ENCODE measurements around the gene CCDC68. TPM values are rescaled to one million over a fixed set of nuclear protein-coding genes. Genes with fewer than 3 reads are reported as not detected.

Gene CCDC68
- total and polyA plus RNA-seq, 2 donors (not counting 3 experiments of a cell fraction or from before 2014, with no cell fraction given), result 0.72 to 1.0 TPM

DNA sequence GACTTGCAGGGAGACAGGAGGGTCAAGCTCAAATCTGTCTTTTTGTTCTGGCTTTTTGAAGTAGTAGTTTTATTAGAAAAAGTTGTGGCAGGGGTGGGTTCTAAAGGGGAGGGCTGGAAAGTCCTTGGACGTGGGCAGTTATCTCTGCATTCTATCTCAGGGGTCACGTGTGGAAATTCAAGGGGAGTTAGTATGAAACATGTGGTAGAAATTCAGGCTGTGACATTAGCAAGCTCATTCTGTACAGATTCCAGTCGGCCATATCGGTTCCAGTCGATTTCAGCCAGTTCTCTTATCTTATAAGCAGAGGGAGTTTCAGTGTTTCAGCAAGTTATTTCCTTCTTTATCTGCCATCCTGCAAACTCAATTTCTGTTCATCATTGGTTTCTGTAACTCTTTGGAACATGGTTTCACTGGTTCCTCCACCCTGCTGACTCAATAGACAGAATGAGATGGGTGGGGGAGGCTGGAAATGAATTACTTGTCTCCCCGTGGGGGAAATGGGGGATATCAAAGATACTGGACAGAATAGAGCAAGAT lies 78.0 kb downstream of the CCDC68 start:
- FAIRE-seq (no peak), DNase-seq (ENCODE audit: low read depth, low spot score) (no peak)
- no peak overlapping the region for H3K4me3 ChIP-seq (replicated peaks in 1 of 3; ENCODE audit: insufficient read depth in 1 of 3, low read depth in 1 of 3, low read length in 3 of 3)
- no peaks in the 10 kb centered on the region for H3K4me1 ChIP-seq (ENCODE audit: control insufficient read depth, extremely low read depth, insufficient read depth, low read length)
- BruUV-seq (replicated peaks), result no TSS peak
- no peaks in the 10 kb centered on the region for H3K36me3 ChIP-seq (ENCODE audit: control insufficient read depth in 2 of 2, extremely low read depth in 1 of 2, insufficient read depth in 2 of 2, low read length in 2 of 2)
- ChIA-PET POLR2A (no interaction called here), CTCF (no interaction called here)
- peaks cover 5 to 12% of the 10 kb centered on the region in 2 experiments for H3K27me3 ChIP-seq (ENCODE audit: control insufficient read depth in 2 of 2, insufficient read depth in 2 of 2, low read length in 2 of 2)
- TF ChIP-seq FOS (IDR thresholded peaks at IDR 0.05; ENCODE audit: borderline replicate concordance, insufficient read depth, low read length) (no peak), GATA2 (IDR thresholded peaks at IDR 0.05; ENCODE audit: insufficient read depth, insufficient read length, low read depth, low read length) (no peak), POLR2AphosphoS5 (IDR thresholded peaks at IDR 0.05; ENCODE audit: insufficient read depth, low read depth, low read length) (no peak), POLR2A (IDR thresholded peaks at IDR 0.05; ENCODE audit: low read depth, low read length) (no peak), MYC (IDR thresholded peaks at IDR 0.05; ENCODE audit: low read depth, low read length) (no peak), EZH2 (IDR thresholded peaks at IDR 0.05; ENCODE audit: borderline replicate concordance, low read depth, low read length, severe bottlenecking) (no peak), JUN (IDR thresholded peaks at IDR 0.05; ENCODE audit: borderline replicate concordance, insufficient read depth, insufficient read length, low read depth) (no peak)
- TF ChIP-seq, protein P1, sequence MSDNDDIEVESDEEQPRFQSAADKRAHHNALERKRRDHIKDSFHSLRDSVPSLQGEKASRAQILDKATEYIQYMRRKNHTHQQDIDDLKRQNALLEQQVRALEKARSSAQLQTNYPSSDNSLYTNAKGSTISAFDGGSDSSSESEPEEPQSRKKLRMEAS (IDR thresholded peaks at IDR 0.05; ENCODE audit: insufficient read depth, insufficient read length), result no peak
- TF ChIP-seq, protein P2, sequence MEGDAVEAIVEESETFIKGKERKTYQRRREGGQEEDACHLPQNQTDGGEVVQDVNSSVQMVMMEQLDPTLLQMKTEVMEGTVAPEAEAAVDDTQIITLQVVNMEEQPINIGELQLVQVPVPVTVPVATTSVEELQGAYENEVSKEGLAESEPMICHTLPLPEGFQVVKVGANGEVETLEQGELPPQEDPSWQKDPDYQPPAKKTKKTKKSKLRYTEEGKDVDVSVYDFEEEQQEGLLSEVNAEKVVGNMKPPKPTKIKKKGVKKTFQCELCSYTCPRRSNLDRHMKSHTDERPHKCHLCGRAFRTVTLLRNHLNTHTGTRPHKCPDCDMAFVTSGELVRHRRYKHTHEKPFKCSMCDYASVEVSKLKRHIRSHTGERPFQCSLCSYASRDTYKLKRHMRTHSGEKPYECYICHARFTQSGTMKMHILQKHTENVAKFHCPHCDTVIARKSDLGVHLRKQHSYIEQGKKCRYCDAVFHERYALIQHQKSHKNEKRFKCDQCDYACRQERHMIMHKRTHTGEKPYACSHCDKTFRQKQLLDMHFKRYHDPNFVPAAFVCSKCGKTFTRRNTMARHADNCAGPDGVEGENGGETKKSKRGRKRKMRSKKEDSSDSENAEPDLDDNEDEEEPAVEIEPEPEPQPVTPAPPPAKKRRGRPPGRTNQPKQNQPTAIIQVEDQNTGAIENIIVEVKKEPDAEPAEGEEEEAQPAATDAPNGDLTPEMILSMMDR (IDR thresholded peaks at IDR 0.05; ENCODE audit: extremely low read depth in 1 of 2, insufficient read depth in 1 of 2, low read depth in 1 of 2, low read length in 2 of 2), result no peak
- no peak overlapping the region for H3K9ac ChIP-seq (replicated peaks; ENCODE audit: extremely low read depth, insufficient read depth, low read length)
- dilution Hi-C loops (cut with MboI; ENCODE audit: extremely low pct_ligation_motif_present, low sequenced_read_pairs) (no loop called here), intact Hi-C loops (cut with micrococcal nuclease) (no loop called here)
- no peak overlapping the region for H3K4me2 ChIP-seq (ENCODE audit: insufficient read depth, low read length)
- H3K9me1 ChIP-seq (replicated peaks; ENCODE audit: control insufficient read depth, extremely low read depth, insufficient read depth, low read length), result no peaks in the 10 kb centered on the region
- H4K20me1 ChIP-seq (replicated peaks; ENCODE audit: control insufficient read depth, extremely low read depth, insufficient read depth, low read length), result no peaks in the 10 kb centered on the region
- no peaks in the 10 kb centered on the region for H3K79me2 ChIP-seq (ENCODE audit: control insufficient read depth, insufficient read depth, low read length)
- H2AFZ ChIP-seq (ENCODE audit: low read depth, low read length), result no peak overlapping the region
- no peaks in the 10 kb centered on the region for H3K9me3 ChIP-seq (replicated peaks; ENCODE audit: control insufficient read depth, insufficient read depth, low read length)
- no peak overlapping the region for H3K27ac ChIP-seq (ENCODE audit: insufficient read depth, low read depth, low read length)
